ENCODE data around the gene FDCSP.
"Not testable (repeated sequence)": the region's sequence is repeated elsewhere in the genome, so short reads cannot be mapped to it uniquely, and the experiment has no call there.

The FDCSP gene

DNA sequence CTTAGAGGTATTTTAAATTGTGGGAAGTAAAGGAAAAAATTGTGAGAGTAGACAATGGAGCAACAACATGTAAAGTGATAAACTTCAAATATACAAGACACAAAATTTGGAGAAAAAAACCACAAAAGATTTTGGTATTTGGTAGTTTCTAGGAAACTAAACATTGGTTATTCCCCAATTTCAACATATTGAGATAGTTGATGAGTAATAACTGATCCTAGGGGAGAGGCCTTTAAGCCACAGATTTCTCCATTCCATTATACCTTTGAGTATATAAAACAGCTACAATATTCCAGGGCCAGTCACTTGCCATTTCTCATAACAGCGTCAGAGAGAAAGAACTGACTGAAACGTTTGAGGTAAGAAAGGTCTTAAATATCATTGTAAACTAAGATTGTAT is at the start of gene FDCSP:
FDCSP (plus strand) TSS at position 301 of the 400 bp plus-strand sequence. CDS start 5,071 bp downstream, outside the sequence.
- DNase-seq (ENCODE audit: low read depth), result no peak

DNA sequence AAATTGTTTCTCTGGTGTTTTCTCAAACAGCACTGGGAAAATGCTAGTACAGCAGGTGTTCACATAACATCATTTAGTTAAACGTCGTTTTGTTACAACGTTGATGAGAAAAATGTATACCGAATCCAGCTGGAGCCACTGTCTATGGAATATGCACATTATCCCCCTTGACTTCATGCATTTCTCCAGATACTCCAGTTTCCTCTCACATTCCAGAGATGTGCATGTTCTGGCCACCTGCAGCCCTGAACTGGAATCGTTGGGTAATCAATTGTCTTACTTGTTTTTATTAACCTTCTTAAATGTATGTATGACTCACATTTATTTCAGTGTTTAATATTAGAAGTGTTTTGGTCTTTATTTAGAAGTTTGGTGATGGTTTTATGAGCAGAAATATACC is 48.8 kb upstream of the FDCSP start:
- no peak for DNase-seq (ENCODE audit: low read depth)

DNA sequence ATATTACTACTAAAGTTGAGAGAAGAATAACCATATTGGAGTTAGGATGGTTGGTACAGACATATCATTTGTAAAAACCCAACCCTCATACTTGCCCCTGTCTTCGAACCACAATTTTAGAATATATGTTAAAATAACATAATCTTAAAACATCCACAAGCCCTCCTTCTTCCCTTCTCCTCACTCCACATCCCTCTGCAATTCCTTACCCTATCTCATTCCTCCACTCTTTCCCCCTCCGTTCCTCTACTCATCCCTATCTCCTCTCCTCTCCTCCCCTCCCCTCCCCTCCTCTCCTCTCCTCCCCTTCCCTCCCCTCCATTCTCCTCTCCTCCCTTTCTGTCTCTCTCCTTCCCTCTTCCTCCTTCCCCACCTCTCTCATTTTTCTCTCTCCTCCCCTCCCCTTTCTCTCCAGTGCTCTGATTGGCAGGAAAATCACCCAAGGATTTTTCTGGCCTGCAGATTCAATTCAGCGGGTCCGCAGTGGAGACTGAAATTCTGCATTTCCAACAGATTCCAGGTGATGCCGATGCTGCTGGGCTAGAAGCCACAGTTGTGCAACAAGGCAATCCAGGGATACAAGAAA is 47.8 kb upstream of the FDCSP start:
- no peak for DNase-seq (ENCODE audit: low read depth)

DNA sequence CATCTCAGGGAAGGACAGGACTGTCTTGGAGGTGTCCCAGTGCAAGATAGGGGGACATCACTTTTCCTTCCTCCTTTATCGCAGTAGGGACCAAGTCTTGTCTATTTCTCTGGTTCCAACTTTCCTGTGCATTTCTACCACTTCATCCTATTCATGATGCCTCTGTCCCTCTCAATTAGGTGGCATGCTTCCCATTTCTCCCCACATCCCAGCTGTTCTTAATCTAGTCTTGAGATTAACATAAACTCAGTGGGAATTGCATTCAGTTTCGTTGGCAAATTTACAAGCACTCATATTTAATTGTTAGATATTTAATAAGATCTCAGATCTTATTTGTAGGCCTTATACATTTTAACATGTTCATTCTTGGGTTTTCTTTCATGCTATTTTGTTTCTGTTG is 46.1 kb upstream of the FDCSP start:
- no peak for DNase-seq (ENCODE audit: low read depth)

DNA sequence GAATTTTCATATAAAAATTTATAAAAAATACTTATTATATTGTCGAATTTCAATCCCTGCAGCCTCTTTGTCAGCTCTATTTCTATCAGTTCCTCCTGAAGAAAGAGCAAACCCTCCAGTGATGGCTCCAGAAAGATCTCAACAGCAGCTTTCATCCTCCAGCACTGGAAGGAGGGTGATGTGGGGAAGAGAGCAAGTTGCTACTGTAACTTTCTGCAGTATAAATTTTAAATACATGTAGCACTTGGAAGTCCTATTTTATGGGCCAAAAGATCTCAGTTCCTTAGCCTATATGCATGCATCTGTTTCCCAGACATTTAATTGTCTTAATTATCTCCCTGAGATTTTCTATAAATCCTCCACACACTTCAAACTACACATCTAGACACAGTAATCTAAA is 44.1 kb upstream of the FDCSP start:
- DNase-seq (ENCODE audit: low read depth), result no peak

DNA sequence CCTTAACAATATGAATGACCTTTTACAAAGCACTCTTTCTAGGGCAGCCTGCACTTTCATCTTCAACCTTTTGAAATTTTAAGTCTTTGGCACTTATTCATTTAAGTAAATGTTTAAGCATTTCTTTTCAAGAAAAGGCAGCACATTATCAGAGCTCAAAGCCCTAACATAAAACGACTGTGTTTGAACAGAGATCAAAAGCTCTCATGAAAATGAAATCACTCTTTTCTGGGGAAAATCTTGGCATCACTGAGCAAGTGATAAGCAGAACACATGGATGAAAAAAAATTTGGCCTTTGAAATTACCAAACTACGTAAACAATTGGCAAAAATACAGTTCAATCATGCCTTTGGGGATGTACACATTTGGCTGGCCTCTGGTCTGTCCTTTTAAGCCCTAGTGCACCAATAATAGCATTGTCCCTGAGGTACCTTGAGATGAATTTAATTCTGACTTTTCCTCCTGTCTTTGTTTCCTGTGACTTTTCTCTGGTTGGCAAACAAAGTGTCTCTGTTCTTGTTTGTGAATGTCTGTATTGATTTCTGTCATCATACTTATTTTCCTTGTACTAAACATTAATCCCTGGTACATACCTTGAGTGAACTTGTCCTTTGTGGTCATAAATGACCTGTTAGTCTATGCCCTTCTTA is 43.3 kb upstream of the FDCSP start:
- no peak for DNase-seq (ENCODE audit: low read depth)

DNA sequence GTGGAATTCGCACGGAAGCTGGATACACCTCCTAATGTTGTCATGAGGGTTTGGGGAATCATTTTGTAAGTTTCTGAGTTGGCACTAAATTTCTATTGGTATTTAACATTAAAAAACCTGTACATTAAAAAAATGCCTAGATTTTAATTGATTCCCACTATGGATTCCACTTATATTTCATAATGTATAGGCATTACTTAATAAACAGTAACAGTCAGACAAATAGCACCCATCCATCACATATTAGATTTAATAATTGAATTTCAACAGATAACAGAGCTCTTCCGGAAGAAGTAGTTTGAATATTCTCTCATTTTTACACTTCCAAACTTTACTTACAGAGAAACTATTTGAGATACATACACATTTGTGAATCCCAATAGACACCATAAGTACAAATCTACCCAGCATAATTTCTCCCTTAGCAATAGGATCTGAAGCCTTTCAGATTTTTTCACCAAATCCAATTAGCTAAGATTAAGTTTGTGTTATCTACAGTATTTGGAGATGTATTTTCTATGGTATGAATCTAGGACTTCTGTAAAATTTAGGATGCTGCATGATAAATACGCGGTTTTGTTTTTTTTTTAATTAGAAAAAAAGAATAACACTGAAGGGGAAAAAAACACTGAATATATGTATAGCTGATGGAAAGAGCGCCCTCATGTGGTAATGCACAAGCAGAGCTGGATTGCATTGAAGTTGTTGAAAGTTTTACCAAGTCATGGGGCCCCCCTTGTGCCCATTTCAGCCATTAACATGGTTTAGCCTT is 42.6 kb upstream of the FDCSP start:
- no peak for DNase-seq (ENCODE audit: low read depth)

DNA sequence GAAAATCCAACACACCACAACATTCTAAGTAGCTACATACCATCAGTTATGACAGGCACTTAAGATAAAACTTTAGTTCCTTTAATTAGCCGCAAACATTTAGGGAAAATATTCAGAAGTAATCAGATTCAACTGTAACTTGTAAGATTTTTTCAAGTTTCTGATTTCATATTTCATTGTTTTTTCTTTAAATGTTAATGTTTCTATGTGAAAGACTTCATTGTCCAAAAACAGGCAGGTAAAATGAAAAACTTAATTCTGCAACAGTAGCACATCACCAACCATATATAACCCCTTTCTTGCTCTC is 42.0 kb upstream of the FDCSP start:
- no peak for DNase-seq (ENCODE audit: low read depth)

DNA sequence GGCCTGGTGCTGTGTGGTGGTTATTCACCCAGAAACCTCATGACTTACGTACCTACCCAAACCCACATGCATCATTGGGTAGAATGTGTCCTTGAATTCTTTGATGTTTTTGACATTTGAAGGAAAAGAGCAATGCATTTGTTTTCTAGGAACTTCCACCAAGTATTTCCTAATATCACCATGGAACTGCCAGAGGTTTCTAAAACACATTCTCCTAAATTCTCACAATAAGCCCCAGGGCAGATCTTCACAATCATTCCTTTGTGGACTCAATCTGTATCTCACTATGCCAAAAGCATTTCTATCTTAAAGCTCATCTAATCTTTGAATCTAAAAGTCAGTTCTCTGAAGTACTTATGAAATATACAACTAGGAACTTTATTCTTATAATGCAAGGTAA is 38.7 kb upstream of the FDCSP start:
- no peak for DNase-seq (ENCODE audit: low read depth)

DNA sequence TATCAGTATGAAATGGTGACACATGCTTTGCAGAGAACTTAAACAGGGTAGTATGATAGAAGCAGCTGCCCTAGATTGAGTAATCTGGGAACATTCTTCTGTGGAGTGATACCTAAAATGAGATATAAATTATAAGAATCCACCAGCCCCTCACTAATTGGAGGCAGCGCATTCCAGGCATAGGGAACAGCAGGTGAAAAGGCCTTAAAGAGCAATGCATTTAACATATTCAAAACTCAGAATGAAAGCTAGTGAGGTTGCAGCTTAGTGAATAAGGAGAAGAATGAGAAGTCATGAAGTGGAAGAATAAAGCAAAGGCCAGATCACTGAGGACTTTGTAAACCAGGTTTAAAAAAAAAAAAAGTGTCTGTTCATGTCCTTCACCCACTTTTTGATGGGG is 35.3 kb upstream of the FDCSP start:
- no peak for DNase-seq (ENCODE audit: low read depth)

DNA sequence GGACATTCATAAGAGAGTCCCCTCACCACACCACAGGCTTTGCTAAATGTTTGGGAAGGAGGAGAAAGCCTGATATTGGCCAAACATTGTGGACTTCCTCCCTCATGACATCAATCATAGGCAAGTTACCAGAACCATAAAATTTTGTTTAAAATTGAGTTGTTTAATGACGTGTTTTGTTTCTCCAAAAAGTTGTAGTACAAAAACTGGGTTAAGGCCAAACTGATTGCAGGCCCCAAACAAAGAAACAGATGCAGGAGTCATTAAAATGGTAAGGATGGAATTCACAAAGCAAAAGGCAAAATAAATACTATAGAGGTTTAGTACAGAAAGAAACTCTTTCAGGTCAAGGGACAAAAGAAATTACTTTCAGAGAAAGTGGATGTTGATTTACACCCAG is 34.3 kb upstream of the FDCSP start:
- no peak for DNase-seq (ENCODE audit: low read depth)

DNA sequence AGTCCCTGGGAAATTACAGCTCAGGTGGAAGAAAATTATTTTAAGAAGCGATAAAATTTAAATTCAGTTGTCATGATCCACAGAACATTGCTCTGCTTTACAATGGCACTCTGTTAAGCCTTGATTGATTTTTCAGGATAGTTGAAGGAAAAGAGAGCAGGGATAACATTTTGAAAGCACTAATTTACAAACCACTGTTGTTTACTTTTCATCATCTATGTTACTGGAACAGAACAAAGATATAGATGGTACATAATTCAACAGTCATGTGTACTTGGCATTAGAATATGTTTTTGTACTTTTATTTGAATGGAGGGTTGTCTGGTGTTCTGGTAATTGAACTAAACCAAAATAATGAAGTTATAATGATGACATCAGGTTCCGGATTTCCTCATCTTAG is 33.0 kb upstream of the FDCSP start:
- no peak for DNase-seq (ENCODE audit: low read depth)

DNA sequence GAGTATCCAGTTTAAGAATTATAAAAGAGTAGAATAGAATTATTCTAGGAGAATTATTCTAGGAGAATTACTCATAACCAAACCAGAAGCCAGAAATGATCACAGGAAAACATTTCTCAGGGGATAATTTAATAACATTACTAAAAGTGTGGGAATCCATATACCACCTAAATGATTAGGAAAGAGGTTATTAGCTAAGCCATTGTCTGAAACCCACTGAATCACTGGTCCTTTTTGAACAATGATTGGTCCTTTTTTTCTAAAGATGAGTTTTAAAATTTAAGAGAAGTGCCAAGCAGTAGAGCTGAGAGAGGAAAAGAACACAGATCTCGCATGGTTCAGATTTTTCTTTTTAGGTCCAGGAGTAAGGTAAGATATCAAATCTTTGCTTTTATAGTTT is 30.5 kb upstream of the FDCSP start, which contains the start of gene ODAM:
ODAM (plus strand) TSS at position 301 of the 400 bp plus-strand sequence. CDS start 819 bp downstream, outside the sequence.
- no peak for DNase-seq (ENCODE audit: low read depth)

DNA sequence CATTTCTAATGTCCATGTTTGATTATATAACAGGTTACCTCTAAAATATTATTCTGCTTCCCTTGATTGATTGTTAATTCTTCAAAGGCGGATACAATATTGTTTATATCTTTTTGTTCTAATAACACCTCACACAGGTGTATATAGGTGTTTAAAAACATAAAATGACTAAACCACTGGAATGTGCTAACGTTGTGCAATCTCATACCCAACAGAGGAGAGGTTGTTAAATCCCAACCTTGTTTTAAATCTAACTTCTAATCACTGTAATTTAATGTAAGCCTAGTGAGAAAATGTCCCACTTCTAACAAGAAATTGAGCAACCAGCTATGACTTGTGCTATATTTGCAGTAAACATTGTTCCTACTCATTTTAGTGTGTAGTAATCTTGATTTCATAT is 29.1 kb upstream of the FDCSP start:
- no peak for DNase-seq (ENCODE audit: low read depth)

DNA sequence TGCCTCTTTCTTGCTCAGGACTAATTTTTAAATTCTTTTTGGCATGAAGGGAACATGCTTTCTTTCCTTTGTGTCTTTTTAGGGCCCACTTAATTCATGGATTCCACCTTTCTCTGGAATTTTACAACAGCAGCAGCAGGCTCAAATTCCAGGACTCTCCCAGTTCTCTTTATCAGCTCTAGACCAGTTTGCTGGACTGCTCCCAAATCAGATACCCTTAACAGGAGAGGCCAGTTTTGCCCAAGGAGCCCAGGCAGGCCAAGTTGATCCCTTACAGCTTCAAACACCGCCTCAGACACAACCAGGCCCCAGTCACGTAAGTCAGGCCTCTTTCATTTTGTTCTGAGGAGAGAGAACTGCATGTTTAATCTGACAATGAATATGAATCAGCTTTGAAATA is 28.1 kb upstream of the FDCSP start:
- DNase-seq (ENCODE audit: low read depth), result no peak

DNA sequence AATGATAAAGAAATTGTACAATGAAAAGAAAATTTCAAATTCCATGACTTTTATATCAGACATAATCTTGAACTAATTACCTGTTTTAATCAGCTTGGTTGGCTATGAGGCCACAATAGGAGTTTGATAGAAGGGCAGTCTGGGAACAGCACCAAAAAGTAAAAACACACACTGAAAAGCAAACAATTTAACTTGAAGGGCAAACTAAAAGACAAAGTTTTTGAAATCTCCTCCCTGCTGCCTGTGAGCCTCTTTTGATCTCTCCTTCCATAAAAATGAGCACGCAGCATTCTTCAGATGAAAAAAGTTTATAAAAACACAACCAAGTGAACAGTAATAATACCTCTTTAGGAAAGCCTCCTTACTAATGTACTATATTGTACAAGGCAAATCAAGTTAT is 22.3 kb upstream of the FDCSP start:
- DNase-seq (ENCODE audit: low read depth), result no peak

DNA sequence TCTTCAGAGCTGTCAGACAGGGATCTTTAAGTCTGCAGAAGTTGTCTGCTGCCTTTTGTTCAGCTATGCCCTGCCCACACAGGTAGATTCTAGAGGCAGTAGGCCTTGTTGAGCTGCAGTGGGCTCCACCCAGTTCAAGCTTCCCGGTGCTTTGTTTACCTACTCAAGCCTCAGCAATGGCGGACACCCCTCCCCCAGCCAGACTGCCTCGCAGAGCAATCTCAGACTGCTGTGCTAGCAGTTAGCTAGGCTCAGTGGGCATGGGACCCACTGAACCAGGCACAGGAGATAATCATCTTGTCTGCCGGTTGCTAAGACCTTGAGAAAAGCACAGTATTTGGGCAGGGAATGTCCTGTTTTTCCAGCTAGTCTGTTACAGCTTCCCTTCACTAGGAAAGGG is 13.2 kb upstream of the FDCSP start:
- DNase-seq (ENCODE audit: low read depth), result not testable (repeated sequence)

DNA sequence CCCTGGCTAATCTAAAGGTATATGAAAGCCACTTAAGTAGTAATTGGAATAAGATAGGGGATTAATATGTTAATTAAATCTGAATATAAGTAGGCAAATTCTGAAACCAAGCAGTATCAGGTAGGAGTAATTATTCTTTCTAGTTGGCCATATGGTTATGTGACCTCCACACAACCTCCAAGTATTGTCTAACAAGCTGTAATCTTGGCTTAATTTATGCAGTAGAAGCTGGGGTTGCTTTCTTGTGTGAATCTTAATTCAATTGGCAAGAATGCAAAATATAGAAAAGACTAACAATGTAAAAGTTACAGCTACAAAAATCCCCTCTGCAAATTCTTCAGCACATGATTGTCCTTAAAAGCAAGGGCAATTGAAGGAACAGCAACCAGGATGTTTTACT is 9.8 kb upstream of the FDCSP start:
- not testable (repeated sequence) for DNase-seq (ENCODE audit: low read depth)

DNA sequence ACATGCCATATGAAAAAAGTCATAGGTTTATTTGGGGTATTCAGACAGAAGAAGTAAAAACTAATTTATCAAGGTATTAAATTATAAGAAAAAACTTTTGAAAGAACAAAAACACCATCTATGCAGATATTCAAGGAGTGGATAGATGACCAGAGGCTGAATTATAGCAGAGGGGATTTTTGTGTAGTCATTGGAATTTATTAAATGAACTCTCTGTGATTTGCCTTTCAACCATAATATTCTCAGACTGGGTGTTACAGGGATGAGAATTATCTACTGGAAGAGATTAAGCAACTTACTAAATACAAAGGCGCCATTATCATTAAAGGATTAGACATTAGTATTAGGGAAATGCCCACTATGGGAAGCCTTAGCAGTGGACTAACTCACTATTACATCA is 9.4 kb upstream of the FDCSP start:
- not testable (repeated sequence) for DNase-seq (ENCODE audit: low read depth)

DNA sequence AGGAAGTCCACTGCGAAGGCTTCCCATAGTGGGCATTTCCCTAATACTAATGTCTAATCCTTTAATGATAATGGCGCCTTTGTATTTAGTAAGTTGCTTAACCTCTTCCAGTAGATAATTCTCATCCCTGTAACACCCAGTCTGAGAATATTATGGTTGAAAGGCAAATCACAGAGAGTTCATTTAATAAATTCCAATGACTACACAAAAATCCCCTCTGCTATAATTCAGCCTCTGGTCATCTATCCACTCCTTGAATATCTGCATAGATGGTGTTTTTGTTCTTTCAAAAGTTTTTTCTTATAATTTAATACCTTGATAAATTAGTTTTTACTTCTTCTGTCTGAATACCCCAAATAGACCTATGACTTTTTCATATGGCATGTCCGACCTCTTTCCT is 4.5 kb upstream of the FDCSP start:
- not testable (repeated sequence) for DNase-seq (ENCODE audit: low read depth)

DNA sequence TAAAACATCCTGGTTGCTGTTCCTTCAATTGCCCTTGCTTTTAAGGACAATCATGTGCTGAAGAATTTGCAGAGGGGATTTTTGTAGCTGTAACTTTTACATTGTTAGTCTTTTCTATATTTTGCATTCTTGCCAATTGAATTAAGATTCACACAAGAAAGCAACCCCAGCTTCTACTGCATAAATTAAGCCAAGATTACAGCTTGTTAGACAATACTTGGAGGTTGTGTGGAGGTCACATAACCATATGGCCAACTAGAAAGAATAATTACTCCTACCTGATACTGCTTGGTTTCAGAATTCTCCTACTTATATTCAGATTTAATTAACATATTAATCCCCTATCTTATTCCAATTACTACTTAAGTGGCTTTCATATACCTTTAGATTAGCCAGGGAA is 4.1 kb upstream of the FDCSP start:
- DNase-seq (ENCODE audit: low read depth), result not testable (repeated sequence)

DNA sequence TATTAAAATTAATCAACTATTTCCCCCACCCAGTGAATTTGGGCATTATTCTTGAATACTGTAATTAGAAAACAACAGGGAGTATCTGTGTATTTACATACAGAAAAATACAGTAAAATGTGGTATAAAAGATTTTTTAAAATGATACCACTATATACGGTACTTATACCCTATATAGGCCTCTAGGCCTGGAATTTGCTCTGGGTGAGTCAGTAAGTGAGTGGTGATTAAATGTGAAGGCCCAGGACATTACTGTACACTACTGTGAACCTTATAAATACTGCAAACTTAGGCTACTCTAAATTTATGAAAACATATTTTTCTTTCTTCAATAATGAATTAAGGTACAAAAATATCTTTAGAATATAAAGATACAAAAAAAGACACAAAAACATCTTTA is 10.2 kb downstream of the FDCSP start:
- no peak for DNase-seq (ENCODE audit: low read depth)

DNA sequence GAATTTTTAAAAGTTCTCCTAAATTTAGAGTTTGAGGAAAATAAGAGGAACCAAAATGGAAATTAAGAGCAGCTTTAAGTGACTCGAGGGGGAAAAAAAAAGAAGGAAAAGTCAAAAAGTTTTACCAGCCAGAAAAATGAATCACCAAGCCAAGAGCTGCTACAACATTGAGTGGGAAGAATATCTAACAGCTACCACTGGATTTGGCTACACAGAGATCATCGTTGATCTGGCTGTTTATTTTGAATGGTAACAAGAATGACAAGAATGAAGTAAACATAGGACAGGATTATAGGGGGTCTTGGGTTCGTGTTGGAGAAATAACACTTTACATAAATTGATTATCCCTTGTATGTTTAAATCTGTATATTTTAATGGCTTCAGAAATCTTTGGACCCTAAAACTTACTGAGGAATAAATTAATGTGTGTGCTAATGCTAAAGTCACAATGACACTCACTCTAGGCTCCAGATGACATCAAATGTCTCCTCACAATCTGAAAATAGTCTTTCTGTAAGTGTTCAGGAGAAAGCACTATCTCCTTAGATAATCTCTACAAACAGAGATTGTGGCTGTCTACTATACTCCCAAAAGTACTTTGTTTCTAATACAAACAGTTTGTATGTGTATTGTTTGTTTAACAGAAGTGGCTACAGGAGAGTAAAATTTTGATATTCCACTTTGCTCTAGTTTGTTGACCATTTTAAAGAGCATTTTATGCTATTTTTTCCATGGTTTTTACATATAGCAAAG is 13.4 kb downstream of the FDCSP start:
- no peak for DNase-seq (ENCODE audit: low read depth)

Measured in HS-27A (cell line).